ENCODE results near the gene MUC7. TPM values are rescaled to one million over a fixed set of nuclear protein-coding genes. Genes with fewer than 3 reads are reported as not detected.

MUC7 gene
- total RNA-seq, 4 donors from 2014 or later, result not detected

DNA sequence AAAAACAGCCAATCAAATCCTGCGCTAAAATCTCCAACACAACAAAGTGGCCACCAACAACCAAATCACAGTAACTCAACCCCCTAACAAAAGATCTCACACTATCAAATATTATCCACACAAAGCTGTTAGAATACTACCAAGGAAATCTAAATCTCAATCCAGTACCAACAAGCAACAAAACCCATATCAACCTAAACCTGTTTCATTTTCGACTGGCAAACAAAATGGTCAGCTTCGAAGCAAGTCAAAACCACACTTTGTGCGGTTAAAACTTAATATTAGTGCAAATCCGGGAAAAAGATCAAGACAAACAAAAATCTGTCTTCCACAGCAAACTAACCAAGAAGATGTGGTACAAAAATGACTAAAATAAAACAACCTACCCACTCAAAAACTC, 28.7 kb upstream of the MUC7 start:
- TF ChIP-seq CTCF (IDR thresholded peaks at IDR 0.05) (no peak), POLR2A (IDR thresholded peaks at IDR 0.05) (no peak)
- 90 to 93% methylated on average over 5 of the region's 5 CpGs for WGBS, 2 donors
- H3K4me1 ChIP-seq, result no peaks in the 10 kb centered on the region
- intact Hi-C loops (cut with DNase I), result no loop called here
- H3K4me3 ChIP-seq (replicated peaks in 1 of 3), result no peak overlapping the region
- no peaks in the 10 kb centered on the region for H3K27me3 ChIP-seq
- H3K9me3 ChIP-seq, result no peaks in the 10 kb centered on the region
- H3K36me3 ChIP-seq, result no peaks in the 10 kb centered on the region
- H3K27ac ChIP-seq, result no peak overlapping the region
- no peak for DNase-seq

- Histone ChIP-seq H3K27me3 (no peaks in the 10 kb centered on the region), H3K36me3 (no peaks in the 10 kb centered on the region), H3K4me3 (replicated peaks in 1 of 3) (no peak overlapping the region), H3K4me1 (no peaks in the 10 kb centered on the region), H3K9me3 (no peaks in the 10 kb centered on the region), H3K27ac (no peak overlapping the region)
- DNase-seq, result no peak
- TF ChIP-seq CTCF (IDR thresholded peaks at IDR 0.05) (no peak), POLR2A (IDR thresholded peaks at IDR 0.05) (no peak)
- intact Hi-C loops (cut with DNase I), result no loop called here
- 85 to 88% methylated on average over 3 of the region's 3 CpGs for WGBS, 2 donors
These were observed 22.8 kb upstream of the MUC7 start for GRCh38 chr4:70449220-70449619.

DNA sequence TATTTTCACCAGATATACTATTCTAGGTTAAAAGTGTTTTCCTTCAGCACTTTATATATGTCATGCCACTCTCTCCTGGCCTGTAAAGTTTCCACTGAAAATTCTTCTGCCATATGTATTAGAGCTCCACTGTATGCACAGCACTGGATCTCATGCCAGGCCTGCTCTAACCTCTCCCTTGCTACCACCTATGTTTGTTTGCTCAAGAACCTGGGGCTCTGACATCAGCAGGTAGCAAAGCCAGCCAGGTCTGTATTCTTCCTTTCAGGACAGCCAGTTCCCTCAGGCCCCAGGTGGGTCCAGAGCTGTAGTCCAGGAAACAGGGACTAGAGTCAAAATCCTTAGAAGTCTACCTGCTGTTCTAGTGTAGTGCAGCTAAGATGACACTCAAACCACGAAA, 19.1 kb upstream of the MUC7 start:
- DNase-seq, result no peak
- TF ChIP-seq POLR2A (IDR thresholded peaks at IDR 0.05) (no peak), CTCF (IDR thresholded peaks at IDR 0.05) (no peak)
- WGBS, 2 donors, result 0 to 27% methylated on average over 1 of the region's 1 CpG
- no peaks in the 10 kb centered on the region for H3K36me3 ChIP-seq
- H3K27me3 ChIP-seq, result no peaks in the 10 kb centered on the region
- H3K27ac ChIP-seq, result no peak overlapping the region
- no peak overlapping the region for H3K4me3 ChIP-seq (replicated peaks in 1 of 3)
- H3K9me3 ChIP-seq, result no peaks in the 10 kb centered on the region
- H3K4me1 ChIP-seq, result no peaks in the 10 kb centered on the region
- intact Hi-C loops (cut with DNase I), result no loop called here

DNA sequence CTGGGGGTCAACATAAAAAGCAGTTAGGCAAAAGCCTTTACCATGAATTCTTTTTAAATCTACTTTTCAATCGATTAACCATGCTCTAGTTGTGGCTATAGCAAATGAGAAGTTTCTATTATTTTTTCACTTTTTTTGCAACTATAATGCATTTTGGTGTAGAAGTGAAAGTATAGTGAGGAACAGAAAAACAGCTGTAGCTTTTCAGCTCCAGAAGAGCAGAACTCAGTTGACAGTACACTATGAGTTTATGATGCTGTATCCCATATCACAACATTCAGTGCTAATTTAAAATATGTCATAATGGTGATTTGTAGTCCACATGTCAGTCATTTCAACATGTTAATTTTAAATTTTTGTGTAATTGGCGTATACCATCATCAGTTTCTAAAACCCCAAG, 8.7 kb upstream of the MUC7 start:
- no peak for DNase-seq
- intact Hi-C loops (cut with DNase I), result no loop called here
- WGBS, 2 donors, result 48 to 69% methylated on average over 2 of the region's 2 CpGs

DNA sequence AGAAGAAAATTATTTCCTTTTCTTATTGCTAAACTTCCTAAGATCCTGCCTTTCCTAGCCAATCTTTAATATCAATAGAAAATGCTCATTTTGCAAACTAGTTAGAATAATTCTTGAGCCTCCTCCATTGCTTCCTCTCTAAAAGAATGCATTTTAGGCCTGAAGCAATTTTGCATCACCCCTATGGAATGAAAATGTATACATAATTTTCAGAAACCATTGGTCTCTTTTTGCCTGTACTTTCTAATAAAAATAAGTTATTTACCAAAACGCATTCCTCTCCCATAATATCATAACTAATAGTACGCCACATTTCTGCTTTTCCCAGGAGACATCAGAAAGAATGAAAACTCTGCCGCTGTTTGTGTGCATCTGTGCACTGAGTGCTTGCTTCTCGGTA, 1.7 kb downstream of the MUC7 start:
- H3K36me3 ChIP-seq, result no peaks in the 10 kb centered on the region
- no peaks in the 10 kb centered on the region for H3K9me3 ChIP-seq
- no peak for DNase-seq
- TF ChIP-seq POLR2A (IDR thresholded peaks at IDR 0.05) (no peak), CTCF (IDR thresholded peaks at IDR 0.05) (no peak)
- H3K4me3 ChIP-seq (replicated peaks in 1 of 3), result no peak overlapping the region
- no peak overlapping the region for H3K27ac ChIP-seq
- WGBS, 2 donors, result 88 to 89% methylated on average over 4 of the region's 4 CpGs
- intact Hi-C loops (cut with DNase I), result no loop called here
- no peaks in the 10 kb centered on the region for H3K4me1 ChIP-seq
- no peaks in the 10 kb centered on the region for H3K27me3 ChIP-seq

More for the DNA sequence above, 8.7 kb upstream of the MUC7 start:
- Histone ChIP-seq H3K27ac (no peak overlapping the region), H3K4me1 (no peaks in the 10 kb centered on the region), H3K27me3 (no peaks in the 10 kb centered on the region), H3K4me3 (replicated peaks in 1 of 3) (no peak overlapping the region), H3K36me3 (no peaks in the 10 kb centered on the region), H3K9me3 (no peaks in the 10 kb centered on the region)
- TF ChIP-seq CTCF (IDR thresholded peaks at IDR 0.05), result no peak
- no peak for TF ChIP-seq POLR2A (IDR thresholded peaks at IDR 0.05)
